ENCODE measurements around the gene SOX10.

- TF ChIP-seq, protein P1, sequence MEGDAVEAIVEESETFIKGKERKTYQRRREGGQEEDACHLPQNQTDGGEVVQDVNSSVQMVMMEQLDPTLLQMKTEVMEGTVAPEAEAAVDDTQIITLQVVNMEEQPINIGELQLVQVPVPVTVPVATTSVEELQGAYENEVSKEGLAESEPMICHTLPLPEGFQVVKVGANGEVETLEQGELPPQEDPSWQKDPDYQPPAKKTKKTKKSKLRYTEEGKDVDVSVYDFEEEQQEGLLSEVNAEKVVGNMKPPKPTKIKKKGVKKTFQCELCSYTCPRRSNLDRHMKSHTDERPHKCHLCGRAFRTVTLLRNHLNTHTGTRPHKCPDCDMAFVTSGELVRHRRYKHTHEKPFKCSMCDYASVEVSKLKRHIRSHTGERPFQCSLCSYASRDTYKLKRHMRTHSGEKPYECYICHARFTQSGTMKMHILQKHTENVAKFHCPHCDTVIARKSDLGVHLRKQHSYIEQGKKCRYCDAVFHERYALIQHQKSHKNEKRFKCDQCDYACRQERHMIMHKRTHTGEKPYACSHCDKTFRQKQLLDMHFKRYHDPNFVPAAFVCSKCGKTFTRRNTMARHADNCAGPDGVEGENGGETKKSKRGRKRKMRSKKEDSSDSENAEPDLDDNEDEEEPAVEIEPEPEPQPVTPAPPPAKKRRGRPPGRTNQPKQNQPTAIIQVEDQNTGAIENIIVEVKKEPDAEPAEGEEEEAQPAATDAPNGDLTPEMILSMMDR (IDR thresholded peaks at IDR 0.05 in 8 of 11, conservative IDR thresholded peaks at IDR 0.05 in 3 of 11): no peak
- no peak for TF ChIP-seq POLR2AphosphoS5 (IDR thresholded peaks at IDR 0.05)
- TF ChIP-seq POLR2A (IDR thresholded peaks at IDR 0.05): no peak
These were observed 49.3 kb upstream of the SOX10 start for GRCh38 chr22:38033522-38034277.

All from spleen (tissue), 7 donors.